Erythroblast (primary cell): ENCODE data around the gene CMTM5.
A peak's percentile ranks its signal among the peaks of the same experiment; 100 is the strongest.

Experiments used
- DNase-seq, 2 experiments: peaks; one replicate each; lab custom pipeline; 2025; lab: John Stamatoyannopoulos, UW
- GATA1 ChIP-seq: IDR thresholded peaks from 2 replicates; pipeline ENCODE4 v1.6.1; 2011; ENCODE audit warnings: low read depth, mild to moderate bottlenecking, control low read depth, low read length, moderate library complexity
- POLR2A ChIP-seq: IDR thresholded peaks from 2 replicates; pipeline ENCODE4 v1.6.1; 2011; ENCODE audit warnings: mild to moderate bottlenecking, low read length

The CMTM5 gene

GRCh38 chr14:23361320-23361719 lies 15.5 kb upstream of the CMTM5 start:
- DNase-seq: no peak
- TF ChIP-seq POLR2A (no peak), GATA1 (no peak)

- TF ChIP-seq GATA1: no peak
- TF ChIP-seq POLR2A: no peak
Observed at GRCh38 chr14:23361763-23362162, 15.1 kb upstream of the CMTM5 start.

GRCh38 chr14:23362200-23362599 lies 14.6 kb upstream of the CMTM5 start:
- DNase-seq: peak in 1 of 2 experiments; percentile 8
- TF ChIP-seq GATA1 (no peak), POLR2A (no peak)

More at GRCh38 chr14:23361763-23362162, 15.1 kb upstream of the CMTM5 start:
- no peak for DNase-seq

GRCh38 chr14:23364164-23365035 lies 12.4 kb upstream of the CMTM5 start:
- no peak for TF ChIP-seq GATA1
- no peak for TF ChIP-seq POLR2A
- no peak for DNase-seq

- no peak for TF ChIP-seq GATA1
- no peak for TF ChIP-seq POLR2A
- no peak for DNase-seq
Observed at GRCh38 chr14:23365036-23365731, 11.7 kb upstream of the CMTM5 start, which contains the start of gene EFS. Gene EFS (minus strand): TSS chr14:23365172. CDS start chr14:23365025, 147 bp downstream.

- DNase-seq: no peak
- no peak for TF ChIP-seq POLR2A
- TF ChIP-seq GATA1: no peak
Observed at GRCh38 chr14:23365732-23366425, 11.0 kb upstream of the CMTM5 start.

- TF ChIP-seq POLR2A: no peak
- no peak for TF ChIP-seq GATA1
- no peak for DNase-seq
Observed at GRCh38 chr14:23366426-23366921, 10.4 kb upstream of the CMTM5 start.

GRCh38 chr14:23370221-23370620 lies 6.6 kb upstream of the CMTM5 start:
- no peak for DNase-seq
- no peak for TF ChIP-seq POLR2A
- no peak for TF ChIP-seq GATA1

- no peak for TF ChIP-seq POLR2A
- no peak for TF ChIP-seq GATA1
Observed at GRCh38 chr14:23371865-23372264, 5.0 kb upstream of the CMTM5 start.

GRCh38 chr14:23372509-23372908 lies 4.3 kb upstream of the CMTM5 start, which contains the start of gene IL25:
Gene IL25 (plus strand): TSS chr14:23372809.
- DNase-seq: no peak
- TF ChIP-seq POLR2A (no peak), GATA1 (no peak)

More at GRCh38 chr14:23371865-23372264, 5.0 kb upstream of the CMTM5 start:
- DNase-seq: no peak

GRCh38 chr14:23373041-23373440 lies 3.8 kb upstream of the CMTM5 start:
- TF ChIP-seq GATA1: no peak
- TF ChIP-seq POLR2A: no peak
- no peak for DNase-seq

GRCh38 chr14:23375527-23376251 lies 1.2 kb upstream of the CMTM5 start:
- DNase-seq: no peak
- TF ChIP-seq POLR2A (no peak), GATA1 (no peak)

GRCh38 chr14:23377198-23377550 lies 328 bp downstream of the CMTM5 start:
- TF ChIP-seq POLR2A (no peak), GATA1 (no peak)
- no peak for DNase-seq
